Peyer's patch (tissue), 4 donors: ENCODE results near the gene CSNK2B. TPM values are rescaled to one million over a fixed set of nuclear protein-coding genes. Genes with fewer than 3 reads are reported as not detected.

Experiments used
- DNase-seq, 3 donors: peaks; one replicate each; pipeline ENCODE4 v3.0.0-alpha.2; 2017 to 2019
- H3K27ac ChIP-seq, 4 donors: fragments of 200-600 bp; sonication (generic); one replicate each; pipeline ENCODE4 v1.5.1; 2016 to 2019
- H3K27me3 ChIP-seq, 2 donors: fragments of 200-600 bp; sonication (generic); one replicate each; pipeline ENCODE4 v1.5.1; 2019
- H3K36me3 ChIP-seq, 3 donors: fragments of 200-600 bp; sonication (generic); one replicate each; pipeline ENCODE4 v1.5.1; 2016 to 2019
- H3K4me1 ChIP-seq, 4 donors: fragments of 200-600 bp; sonication (generic); one replicate each; pipeline ENCODE4 v1.5.1; 2016 to 2019
- H3K4me3 ChIP-seq, 4 donors: fragments of 200-600 bp; sonication (generic); 1 replicate in 3 of 4; 2 replicates in 1 of 4; pipeline ENCODE4 v1.5.1; 2016 to 2019; ENCODE audit warnings: mild to moderate bottlenecking in 1 of 4
- H3K9me3 ChIP-seq, 4 donors: fragments of 200-600 bp; sonication (generic); one replicate each; pipeline ENCODE4 v1.5.1; 2016 to 2019; ENCODE audit warnings: mild to moderate bottlenecking in 1 of 4
- POLR2A ChIP-seq, 2 donors: fragments of 450-650 bp; IDR thresholded peaks; one replicate each; pipeline ENCODE4 v1.5.1; 2017; ENCODE audit warnings: antibody characterized with exemption in 2 of 2, mild to moderate bottlenecking in 2 of 2, moderate library complexity in 2 of 2
- total RNA-seq, 4 donors: library from RNA; depleted of rRNA; stranded (reverse); fragments of >200 nt; gene quantifications; one replicate each; pipeline ENCODE4 v1.1.0, GENCODE V29; 2016
- TF ChIP-seq, protein P1 (sequence below), 6 experiments: fragments of 450-650 bp in 4 of 6; fragments of 200-600 bp in 2 of 6; sonication (generic) in 1 of 6; IDR thresholded peaks; one replicate each; pipeline ENCODE4 v1.5.1; 2017 to 2019; ENCODE audit warnings: antibody characterized with exemption in 6 of 6, mild to moderate bottlenecking in 3 of 6, moderate library complexity in 1 of 6

CSNK2B gene
- total RNA-seq, 4 donors from 2014 or later, result 209 to 243 (median 227) TPM

DNA sequence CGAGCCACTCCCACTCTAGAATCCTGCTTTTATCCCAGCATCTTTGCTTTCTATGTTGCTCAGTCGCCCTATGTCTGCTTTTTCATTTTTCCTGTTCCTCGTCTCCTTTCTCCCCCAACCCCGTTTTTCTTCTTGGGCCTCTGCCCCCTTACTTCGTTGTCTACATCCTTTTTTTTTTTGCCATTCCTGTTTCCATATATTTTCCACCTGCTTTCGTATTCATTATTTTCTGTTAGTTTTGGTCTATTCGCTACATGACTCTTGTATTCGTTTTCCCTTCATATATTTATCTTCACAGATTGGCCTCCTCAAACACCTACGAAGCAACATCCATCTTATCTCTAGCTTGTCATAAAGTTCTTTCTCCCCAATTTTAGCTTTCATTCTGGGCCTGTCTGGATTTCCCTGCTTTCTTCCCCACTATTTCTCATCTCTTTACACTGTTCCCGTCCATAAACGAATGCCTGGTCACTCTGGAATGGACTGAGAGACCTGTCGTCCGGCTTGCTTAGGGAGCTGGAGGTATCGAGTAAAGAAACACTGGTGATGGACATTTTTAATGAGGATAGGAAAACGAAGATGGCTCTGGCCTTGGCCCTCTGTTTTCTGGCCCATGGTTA lies 44.5 kb upstream of the CSNK2B start:
- Histone ChIP-seq H3K36me3 (peaks cover 0 to 38% (median 0%) of the 10 kb centered on the region in 3 donors), H3K9me3 (no peaks in the 10 kb centered on the region), H3K27ac (peak overlapping the region; percentile 95 to 99 (median 98)), H3K4me1 (peaks cover 0 to 16% (median 0%) of the 10 kb centered on the region in 4 donors), H3K4me3 (peak overlapping the region; percentile 54 to 100 (median 88)), H3K27me3 (no peaks in the 10 kb centered on the region)
- TF ChIP-seq, protein P1, sequence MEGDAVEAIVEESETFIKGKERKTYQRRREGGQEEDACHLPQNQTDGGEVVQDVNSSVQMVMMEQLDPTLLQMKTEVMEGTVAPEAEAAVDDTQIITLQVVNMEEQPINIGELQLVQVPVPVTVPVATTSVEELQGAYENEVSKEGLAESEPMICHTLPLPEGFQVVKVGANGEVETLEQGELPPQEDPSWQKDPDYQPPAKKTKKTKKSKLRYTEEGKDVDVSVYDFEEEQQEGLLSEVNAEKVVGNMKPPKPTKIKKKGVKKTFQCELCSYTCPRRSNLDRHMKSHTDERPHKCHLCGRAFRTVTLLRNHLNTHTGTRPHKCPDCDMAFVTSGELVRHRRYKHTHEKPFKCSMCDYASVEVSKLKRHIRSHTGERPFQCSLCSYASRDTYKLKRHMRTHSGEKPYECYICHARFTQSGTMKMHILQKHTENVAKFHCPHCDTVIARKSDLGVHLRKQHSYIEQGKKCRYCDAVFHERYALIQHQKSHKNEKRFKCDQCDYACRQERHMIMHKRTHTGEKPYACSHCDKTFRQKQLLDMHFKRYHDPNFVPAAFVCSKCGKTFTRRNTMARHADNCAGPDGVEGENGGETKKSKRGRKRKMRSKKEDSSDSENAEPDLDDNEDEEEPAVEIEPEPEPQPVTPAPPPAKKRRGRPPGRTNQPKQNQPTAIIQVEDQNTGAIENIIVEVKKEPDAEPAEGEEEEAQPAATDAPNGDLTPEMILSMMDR (IDR thresholded peaks at IDR 0.05), result no peak
- no peak for TF ChIP-seq POLR2A (IDR thresholded peaks at IDR 0.05)
- no peak for DNase-seq

DNA sequence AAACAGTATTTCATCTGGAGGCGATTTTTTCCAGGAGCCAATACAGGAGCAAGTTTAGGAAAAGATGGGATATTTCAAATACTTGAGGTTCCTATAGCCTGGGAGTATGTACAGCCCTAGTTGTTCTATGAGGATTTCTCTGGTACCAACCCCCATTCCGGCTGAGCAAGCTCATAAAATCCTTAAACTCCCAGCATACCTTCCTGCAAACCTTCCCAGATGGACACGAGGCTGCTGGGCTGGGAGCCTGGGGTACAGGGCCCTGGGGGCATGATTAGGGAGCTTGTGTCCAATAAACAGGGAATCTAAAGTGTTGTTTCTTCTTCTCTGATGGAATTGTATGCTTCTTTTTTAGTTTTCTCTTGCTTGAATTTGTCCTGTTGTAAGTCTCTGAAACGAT lies 43.9 kb upstream of the CSNK2B start:
- TF ChIP-seq POLR2A (IDR thresholded peaks at IDR 0.05), result no peak
- TF ChIP-seq, protein P1 (IDR thresholded peaks at IDR 0.05), result no peak
- Histone ChIP-seq H3K36me3 (peaks cover 0 to 44% (median 0%) of the 10 kb centered on the region in 3 donors), H3K27ac (peak overlapping the region; percentile 38 to 99 (median 96)), H3K9me3 (no peaks in the 10 kb centered on the region), H3K4me1 (peaks cover 0 to 16% (median 0%) of the 10 kb centered on the region in 4 donors), H3K27me3 (no peaks in the 10 kb centered on the region), H3K4me3 (peak overlapping the region in 2 of 4 donors; percentile 89 to 100)
- DNase-seq, result no peak

DNA sequence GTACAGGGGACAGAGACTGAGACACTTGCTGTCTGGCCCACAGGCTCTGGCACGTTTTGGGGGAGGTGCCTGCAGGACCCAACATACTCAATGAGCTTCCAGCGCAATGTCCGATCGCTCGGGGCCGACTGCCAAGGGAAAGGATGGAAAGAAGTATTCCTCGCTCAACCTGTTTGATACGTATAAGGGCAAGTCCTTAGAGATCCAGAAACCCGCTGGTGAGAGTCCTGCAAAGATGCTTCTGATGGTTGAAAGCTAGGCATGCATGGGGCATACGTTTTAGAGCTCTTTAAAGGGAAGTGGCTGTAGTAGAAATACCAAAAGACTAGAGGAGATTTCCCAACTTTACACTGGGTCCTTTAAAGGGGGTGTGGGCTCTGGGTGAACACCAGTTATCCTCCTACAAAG lies 43.2 kb upstream of the CSNK2B start:
- H3K9me3 ChIP-seq, result no peaks in the 10 kb centered on the region
- H3K4me3 ChIP-seq, result no peak overlapping the region
- H3K27me3 ChIP-seq, result no peaks in the 10 kb centered on the region
- no peak for DNase-seq
- TF ChIP-seq, protein P1 (IDR thresholded peaks at IDR 0.05), result no peak
- TF ChIP-seq POLR2A (IDR thresholded peaks at IDR 0.05), result no peak
- peaks cover 0 to 50% (median 0%) of the 10 kb centered on the region in 3 donors for H3K36me3 ChIP-seq
- H3K27ac ChIP-seq, result peak overlapping the region in 1 of 4 donors; percentile 38
- peaks cover 0 to 16% (median 0%) of the 10 kb centered on the region in 4 donors for H3K4me1 ChIP-seq

DNA sequence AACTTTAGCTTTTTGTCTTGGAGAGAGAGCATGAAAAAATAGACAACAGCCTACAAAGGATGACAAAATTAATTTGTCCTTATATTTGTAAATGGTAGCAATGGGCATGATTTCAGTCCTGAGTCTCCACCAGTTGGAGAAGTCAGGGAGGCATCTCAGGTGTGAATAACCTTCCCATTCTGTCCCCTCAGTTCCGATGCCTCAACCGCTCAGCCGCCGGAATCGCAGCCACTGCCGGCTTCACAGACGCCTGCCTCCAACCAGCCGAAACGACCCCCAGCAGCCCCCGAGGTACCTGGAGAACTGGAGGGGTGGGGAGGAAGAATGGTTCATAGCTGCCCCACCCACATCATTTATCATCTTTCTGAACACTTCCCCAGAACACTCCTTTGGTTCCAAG lies 41.8 kb upstream of the CSNK2B start:
- H3K27ac ChIP-seq, result no peak overlapping the region
- H3K36me3 ChIP-seq, result peaks cover 0 to 64% (median 0%) of the 10 kb centered on the region in 3 donors
- no peaks in the 10 kb centered on the region for H3K27me3 ChIP-seq
- no peaks in the 10 kb centered on the region for H3K9me3 ChIP-seq
- DNase-seq, result no peak
- H3K4me3 ChIP-seq, result no peak overlapping the region
- TF ChIP-seq POLR2A (IDR thresholded peaks at IDR 0.05), result no peak
- TF ChIP-seq, protein P1 (IDR thresholded peaks at IDR 0.05), result no peak
- peaks cover 0 to 16% (median 0%) of the 10 kb centered on the region in 4 donors for H3K4me1 ChIP-seq

DNA sequence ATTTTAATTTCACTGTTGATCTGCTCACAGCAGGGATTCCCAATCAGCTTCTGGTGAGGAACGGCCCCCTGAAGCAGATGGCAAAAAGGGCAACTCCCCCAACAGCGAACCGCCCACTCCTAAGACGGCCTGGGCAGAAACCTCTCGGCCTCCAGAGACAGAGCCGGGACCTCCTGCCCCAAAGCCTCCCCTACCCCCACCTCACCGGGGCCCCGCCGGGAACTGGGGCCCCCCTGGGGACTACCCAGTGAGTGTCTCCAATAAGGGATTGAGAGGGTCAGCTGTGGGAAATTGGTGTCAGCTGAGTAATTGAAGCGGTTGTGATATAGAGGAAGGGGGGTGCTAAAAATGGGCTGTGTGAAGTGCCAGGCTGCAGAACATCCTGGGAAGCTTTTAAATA lies 38.9 kb upstream of the CSNK2B start:
- no peak for DNase-seq
- Histone ChIP-seq H3K4me1 (peaks cover 0 to 9% (median 0%) of the 10 kb centered on the region in 4 donors), H3K27ac (no peak overlapping the region), H3K9me3 (no peaks in the 10 kb centered on the region), H3K4me3 (no peak overlapping the region), H3K36me3 (peaks cover 0 to 93% (median 0%) of the 10 kb centered on the region in 3 donors), H3K27me3 (no peaks in the 10 kb centered on the region)
- TF ChIP-seq, protein P1 (IDR thresholded peaks at IDR 0.05), result no peak
- no peak for TF ChIP-seq POLR2A (IDR thresholded peaks at IDR 0.05)
